PFSK-1 (cell line): ENCODE measurements around the gene FTSJ1.

Experiments used
- POLR2AphosphoS5 ChIP-seq: IDR thresholded peaks from 2 replicates; pipeline ENCODE4 v1.6.1; 2012; ENCODE audit warnings: low read depth, mild to moderate bottlenecking, control low read depth, low read length, moderate library complexity
- TF ChIP-seq, protein P1 (sequence below), 2 experiments: IDR thresholded peaks; 2 replicates each; pipeline versions ENCODE4 v1.6.1 to v1.8.0; 2011 to 2012; ENCODE audit warnings: low read depth in 2 of 2, low read length in 2 of 2, control low read depth in 1 of 2, inconsistent platforms in 1 of 2, mild to moderate bottlenecking in 1 of 2, moderate library complexity in 1 of 2; ENCODE audit not compliant: insufficient read depth in 1 of 2

- TF ChIP-seq, protein P1, sequence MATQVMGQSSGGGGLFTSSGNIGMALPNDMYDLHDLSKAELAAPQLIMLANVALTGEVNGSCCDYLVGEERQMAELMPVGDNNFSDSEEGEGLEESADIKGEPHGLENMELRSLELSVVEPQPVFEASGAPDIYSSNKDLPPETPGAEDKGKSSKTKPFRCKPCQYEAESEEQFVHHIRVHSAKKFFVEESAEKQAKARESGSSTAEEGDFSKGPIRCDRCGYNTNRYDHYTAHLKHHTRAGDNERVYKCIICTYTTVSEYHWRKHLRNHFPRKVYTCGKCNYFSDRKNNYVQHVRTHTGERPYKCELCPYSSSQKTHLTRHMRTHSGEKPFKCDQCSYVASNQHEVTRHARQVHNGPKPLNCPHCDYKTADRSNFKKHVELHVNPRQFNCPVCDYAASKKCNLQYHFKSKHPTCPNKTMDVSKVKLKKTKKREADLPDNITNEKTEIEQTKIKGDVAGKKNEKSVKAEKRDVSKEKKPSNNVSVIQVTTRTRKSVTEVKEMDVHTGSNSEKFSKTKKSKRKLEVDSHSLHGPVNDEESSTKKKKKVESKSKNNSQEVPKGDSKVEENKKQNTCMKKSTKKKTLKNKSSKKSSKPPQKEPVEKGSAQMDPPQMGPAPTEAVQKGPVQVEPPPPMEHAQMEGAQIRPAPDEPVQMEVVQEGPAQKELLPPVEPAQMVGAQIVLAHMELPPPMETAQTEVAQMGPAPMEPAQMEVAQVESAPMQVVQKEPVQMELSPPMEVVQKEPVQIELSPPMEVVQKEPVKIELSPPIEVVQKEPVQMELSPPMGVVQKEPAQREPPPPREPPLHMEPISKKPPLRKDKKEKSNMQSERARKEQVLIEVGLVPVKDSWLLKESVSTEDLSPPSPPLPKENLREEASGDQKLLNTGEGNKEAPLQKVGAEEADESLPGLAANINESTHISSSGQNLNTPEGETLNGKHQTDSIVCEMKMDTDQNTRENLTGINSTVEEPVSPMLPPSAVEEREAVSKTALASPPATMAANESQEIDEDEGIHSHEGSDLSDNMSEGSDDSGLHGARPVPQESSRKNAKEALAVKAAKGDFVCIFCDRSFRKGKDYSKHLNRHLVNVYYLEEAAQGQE (IDR thresholded peaks at IDR 0.05; ENCODE audit: insufficient read depth in 1 of 2, low read depth in 2 of 2, low read length in 2 of 2), result no peak
- TF ChIP-seq POLR2AphosphoS5, result no peak
These were observed 45.0 kb downstream of the FTSJ1 start for GRCh38 chrX:48520976-48521352.
